IMR-90 (cell line): ENCODE results near the gene ANKH. TPM values are rescaled to one million over a fixed set of nuclear protein-coding genes. Genes with fewer than 3 reads are reported as not detected.

Experiments used
- ATAC-seq: fragments of 200-7000 bp; cut with Tn5 transposase; 2 replicates; pipeline ENCODE4 v1.9.1; 2020; ENCODE audit warnings: low read depth, mild to moderate bottlenecking, moderate library complexity
- BruUV-seq: library from RNA; stranded (reverse); fragments of 400-500 nt; replicated peaks from 2 replicates; lab custom pipeline; 2021; lab: Mats Ljungman, UMichigan
- CTCF ChIA-PET: fragments of 300-600 bp; formaldehyde crosslinking; extraction: SDS; loops from one replicate; lab custom pipeline; 2021; ENCODE audit warnings: antibody characterized with exemption; lab: Yijun Ruan, JAX
- POLR2A ChIA-PET: fragments of 300-600 bp; sonication (Branson Sonifier 250); formaldehyde crosslinking; loops from one replicate; lab custom pipeline; 2022; ENCODE audit warnings: antibody characterized with exemption; ENCODE audit not compliant: unreplicated experiment; lab: Charles Lee
- DNase-seq: peaks from one replicate; pipeline ENCODE4 v3.0.0; 2013
- H2AFZ ChIP-seq: replicated peaks from 2 replicates; pipeline ENCODE3; 2013; ENCODE audit warnings: low read length, mild to moderate bottlenecking; ENCODE audit not compliant: poor library complexity
- H2AK5ac ChIP-seq: 2 replicates; pipeline ENCODE4 v1.6.1; 2013; ENCODE audit warnings: low read depth, low read length, inconsistent platforms
- H2AK9ac ChIP-seq: replicated peaks from 2 replicates; pipeline ENCODE3; 2013; ENCODE audit warnings: mild to moderate bottlenecking, low read depth, low read length, moderate library complexity; ENCODE audit not compliant: poor library complexity
- H2BK120ac ChIP-seq: 2 replicates; pipeline ENCODE4 v1.6.1; 2013; ENCODE audit warnings: low read depth, low read length, inconsistent platforms
- H2BK15ac ChIP-seq: 3 replicates; pipeline ENCODE4 v1.6.1; 2013; ENCODE audit warnings: low read depth, low read length, inconsistent platforms
- H2BK20ac ChIP-seq: 2 replicates; pipeline ENCODE4 v1.6.1; 2013; ENCODE audit warnings: low read depth, mild to moderate bottlenecking, inconsistent platforms, low read length, moderate library complexity
- H2BK5ac ChIP-seq: 2 replicates; pipeline ENCODE4 v1.6.1; 2013; ENCODE audit warnings: mild to moderate bottlenecking, low read depth, low read length, inconsistent platforms; ENCODE audit not compliant: poor library complexity, severe bottlenecking
- H3K14ac ChIP-seq: replicated peaks from 2 replicates; pipeline ENCODE4 v1.6.1; 2013; ENCODE audit warnings: low read depth, low read length, inconsistent platforms
- H3K18ac ChIP-seq: 2 replicates; pipeline ENCODE4 v1.6.1; 2013; ENCODE audit warnings: low read depth, low read length, control low read depth
- H3K23ac ChIP-seq: 2 replicates; pipeline ENCODE4 v1.6.1; 2013; ENCODE audit warnings: low read depth, low read length, inconsistent platforms
- H3K27ac ChIP-seq: 2 replicates; pipeline ENCODE4 v1.5.1; 2013; ENCODE audit warnings: mild to moderate bottlenecking, control low read depth, low read length; ENCODE audit not compliant: insufficient read depth
- H3K27me3 ChIP-seq: 2 replicates; pipeline ENCODE4 v1.6.1; 2013; ENCODE audit warnings: low read length; ENCODE audit not compliant: control insufficient read depth, insufficient read depth
- H3K36me3 ChIP-seq: 2 replicates; pipeline ENCODE4 v1.6.1; 2013; ENCODE audit warnings: low read length, mixed read lengths; ENCODE audit not compliant: control insufficient read depth, insufficient read depth
- H3K4ac ChIP-seq: 2 replicates; pipeline ENCODE4 v1.6.1; 2013; ENCODE audit warnings: low read depth, low read length, inconsistent platforms
- H3K4me1 ChIP-seq: 2 replicates; pipeline ENCODE4 v1.6.1; 2013; ENCODE audit warnings: low read length, mixed read lengths; ENCODE audit not compliant: control insufficient read depth, insufficient read depth
- H3K4me2 ChIP-seq: 2 replicates; pipeline ENCODE4 v1.6.1; 2013; ENCODE audit warnings: low read depth, mild to moderate bottlenecking, control low read depth, low read length, moderate library complexity
- H3K4me3 ChIP-seq: 2 replicates; pipeline ENCODE4 v1.5.1; 2013; ENCODE audit warnings: low read depth, mild to moderate bottlenecking, control low read depth, low read length, moderate library complexity; ENCODE audit not compliant: insufficient read depth
- H3K56ac ChIP-seq: 2 replicates; pipeline ENCODE4 v1.6.1; 2013; ENCODE audit warnings: low read length, inconsistent platforms; ENCODE audit not compliant: insufficient read depth; ENCODE audit errors: extremely low read depth
- H3K79me1 ChIP-seq, 2 experiments: 2 replicates each; pipeline ENCODE4 v1.6.1; 2013; ENCODE audit warnings: low read length in 2 of 2, inconsistent platforms in 1 of 2, low read depth in 1 of 2
- H3K9ac ChIP-seq: 2 replicates; pipeline ENCODE4 v1.6.1; 2013; ENCODE audit warnings: low read depth, low read length, control low read depth
- H3K9me1 ChIP-seq: 2 replicates; pipeline ENCODE4 v1.6.1; 2013; ENCODE audit warnings: low read length, inconsistent platforms; ENCODE audit not compliant: insufficient read depth
- H3K9me3 ChIP-seq: 2 replicates; pipeline ENCODE4 v1.6.1; 2013; ENCODE audit warnings: low read length; ENCODE audit not compliant: control insufficient read depth, insufficient read depth
- H4K20me1 ChIP-seq: 2 replicates; pipeline ENCODE4 v1.6.1; 2013; ENCODE audit warnings: low read length, inconsistent platforms; ENCODE audit not compliant: insufficient read depth
- H4K5ac ChIP-seq: 2 replicates; pipeline ENCODE4 v1.6.1; 2013; ENCODE audit warnings: mild to moderate bottlenecking, low read depth, low read length, control low read depth
- H4K8ac ChIP-seq, 2 experiments: 2 replicates each; pipeline ENCODE4 v1.6.1; 2013; ENCODE audit warnings: low read depth in 2 of 2, low read length in 2 of 2, control low read depth in 1 of 2, inconsistent platforms in 1 of 2
- H4K91ac ChIP-seq: 2 replicates; pipeline ENCODE4 v1.6.1; 2013; ENCODE audit warnings: low read depth, low read length, inconsistent platforms; ENCODE audit not compliant: insufficient read depth
- BHLHE40 ChIP-seq: fragments of 150-350 bp; IDR thresholded peaks from 2 replicates; pipeline ENCODE4 v1.6.1; 2016; ENCODE audit warnings: mild to moderate bottlenecking, low read depth, low read length
- CHD1 ChIP-seq: IDR thresholded peaks from 2 replicates; pipeline ENCODE4 v1.6.1; 2012; ENCODE audit warnings: low read depth, low read length, improper control_type of control experiment
- FOS ChIP-seq: fragments of 150-350 bp; IDR thresholded peaks from 2 replicates; pipeline ENCODE4 v1.6.1; 2016; ENCODE audit warnings: low read depth, low read length
- NFE2L2 ChIP-seq: fragments of 150-350 bp; IDR thresholded peaks from 2 replicates; pipeline ENCODE4 v1.6.1; 2016; ENCODE audit warnings: low read depth, mild to moderate bottlenecking, low read length
- POLR2A ChIP-seq: IDR thresholded peaks from 2 replicates; pipeline ENCODE4 v1.6.1; 2012; ENCODE audit warnings: mild to moderate bottlenecking, low read depth, low read length
- RAD21 ChIP-seq: IDR thresholded peaks from 2 replicates; pipeline ENCODE4 v1.6.1; 2012; ENCODE audit warnings: low read length, improper control_type of control experiment
- RCOR1 ChIP-seq: IDR thresholded peaks from 2 replicates; pipeline ENCODE4 v1.6.1; 2012; ENCODE audit warnings: mild to moderate bottlenecking, low read length, improper control_type of control experiment; ENCODE audit not compliant: insufficient replicate concordance
- RFX5 ChIP-seq: IDR thresholded peaks from 2 replicates; pipeline ENCODE4 v1.8.0; 2012; ENCODE audit warnings: low read depth, mild to moderate bottlenecking, low read length, moderate library complexity
- SMC3 ChIP-seq: fragments of 150-350 bp; IDR thresholded peaks from 2 replicates; pipeline ENCODE4 v1.6.1; 2016; ENCODE audit warnings: low read depth, mild to moderate bottlenecking, antibody characterized with exemption, low read length, moderate library complexity
- WGBS, 2 experiments: methylation state at CpG; one replicate each; pipeline versions ENCODE4 v1.1.5 to v1.1.7; 2013; ENCODE audit warnings: missing lambda C conversion rate in 2 of 2; ENCODE audit not compliant: insufficient read length in 1 of 2; ENCODE audit errors: extremely low coverage in 2 of 2; 5-methylcytosine and 5-hydroxymethylcytosine counted together
- dilution Hi-C: fragments of 300-500 bp; cut with HindIII; formaldehyde crosslinking; loops from one replicate; pipeline ENCODE4 v1.14.3; 2018; ENCODE audit warnings: low sequenced_read_pairs; ENCODE audit not compliant: unreplicated experiment
- in situ Hi-C: fragments of 300-500 bp; cut with MboI; formaldehyde crosslinking; loops from 3 replicates; pipeline ENCODE4 v1.14.3; 2019; ENCODE audit warnings: low sequenced_read_pairs, inconsistent platforms, mixed read lengths
- intact Hi-C: fragments of 100-400 bp; cut with micrococcal nuclease; formaldehyde crosslinking; loops from 2 replicates; pipeline ENCODE4 v1.10.0; 2022
- polyA plus RNA-seq, 3 experiments: library from polyadenylated mRNA; depleted of rRNA; stranded (reverse); fragments of >200 nt; gene quantifications; 2 replicates each; pipeline ENCODE4 v1.2.3, GENCODE V29; 2012; ENCODE audit warnings: low replicate concordance in 1 of 3
- total RNA-seq: library from RNA; depleted of rRNA; stranded (reverse); fragments of >200 nt; gene quantifications from 2 replicates; pipeline ENCODE4 v1.2.3, GENCODE V29; 2012

Gene ANKH
- total and polyA plus RNA-seq, 2 of the 4 experiments (the other 2 are of a cell fraction), result 5.2 to 17.2 TPM

- TF ChIP-seq RCOR1 (no peak), POLR2A (peak; percentile 67), FOS (no peak)
These were observed 207.1 kb downstream of the ANKH start, which contains the start of gene OTULIN (continued) for GRCh38 chr5:14664270-14665100.

GRCh38 chr5:14663734-14664269 is 207.8 kb downstream of the ANKH start:
- H2BK5ac ChIP-seq, result peak overlapping the region; percentile 83
- in situ Hi-C loops (loop anchor here (25.0 kb wide), 2 partner anchors 552 to 677 kb away; no protein-coding TSS in a partner anchor), dilution Hi-C loops (no loop called here), intact Hi-C loops (no loop called here)
- H3K9me3 ChIP-seq, result no peaks in the 10 kb centered on the region
- H3K27ac ChIP-seq, result peak overlapping the region; percentile 85
- ATAC-seq (peak; percentile 38), DNase-seq (no peak)
- 7% methylated on average over 19 of the region's 24 CpGs; no CpG with 5 or more reads in 1 of the 2 experiments for WGBS, 2 experiments
- H3K79me1 ChIP-seq, result peaks cover 26 to 61% of the 10 kb centered on the region in 2 experiments
- peak overlapping the region; percentile 48 to 92 for H4K8ac ChIP-seq
- ChIA-PET POLR2A (no interaction called here), CTCF (no interaction called here)
- H3K9me1 ChIP-seq, result peaks cover 18% of the 10 kb centered on the region
- H3K18ac ChIP-seq, result peak overlapping the region; percentile 25
- no peak for TF ChIP-seq BHLHE40
- no peak for TF ChIP-seq RAD21
- no peak for TF ChIP-seq FOS
- TF ChIP-seq SMC3, result no peak
- TF ChIP-seq RFX5, result no peak
- no peak for TF ChIP-seq CHD1
- TF ChIP-seq RCOR1, result no peak
- no peak for TF ChIP-seq NFE2L2
- no peak for TF ChIP-seq POLR2A
- H3K4ac ChIP-seq, result peak overlapping the region; percentile 86
- no peak overlapping the region for H2BK20ac ChIP-seq
- H3K36me3 ChIP-seq, result no peaks in the 10 kb centered on the region; the same call in 1 of the 2 replicates
- H4K91ac ChIP-seq, result peak overlapping the region; percentile 72; the same call in 1 of the 2 replicates
- H3K27me3 ChIP-seq, result no peaks in the 10 kb centered on the region
- 0 out of 2 replicates have a peak overlapping the region, but pooled peaks have one; percentile 6 for H2AK5ac ChIP-seq
- H3K14ac ChIP-seq, result peak overlapping the region; percentile 71
- peak overlapping the region; percentile 79; the same call in 1 of the 3 replicates for H2BK15ac ChIP-seq
- peak overlapping the region; percentile 87 for H3K23ac ChIP-seq
- H3K4me1 ChIP-seq, result peaks cover 11% of the 10 kb centered on the region
- H3K9ac ChIP-seq, result peak overlapping the region; percentile 73
- no TSS peak for BruUV-seq
- peak overlapping the region; percentile 76; the same call in 1 of the 2 replicates for H2BK120ac ChIP-seq
- peak overlapping the region; percentile 96 for H2AK9ac ChIP-seq
- H3K4me3 ChIP-seq, result peak overlapping the region; percentile 64
- peak overlapping the region; percentile 92 for H3K56ac ChIP-seq
- peak overlapping the region; percentile 1 for H4K5ac ChIP-seq
- H2AFZ ChIP-seq, result peak overlapping the region; percentile 99
- H3K4me2 ChIP-seq, result peak overlapping the region; percentile 96
- peaks cover 39% of the 10 kb centered on the region for H4K20me1 ChIP-seq
